GM21390 (cell line): Measurements from ENCODE around the gene TMEM178A.

Experiments
- ATAC-seq: cut with Tn5 transposase; IDR thresholded peaks from one replicate; pipeline ENCODE4 v1.9.1; 2021; ENCODE audit not compliant: unreplicated experiment

TMEM178A gene

GRCh38 chr2:39708003-39708402 lies 42.3 kb downstream of the TMEM178A start:
- no peak for ATAC-seq

GRCh38 chr2:39710807-39711206 lies 45.1 kb downstream of the TMEM178A start:
- ATAC-seq: no peak

- no peak for ATAC-seq
Observed at GRCh38 chr2:39712953-39713352, 47.2 kb downstream of the TMEM178A start.

GRCh38 chr2:39715095-39715494 lies 49.4 kb downstream of the TMEM178A start:
- no peak for ATAC-seq

GRCh38 chr2:39715822-39716221 lies 50.1 kb downstream of the TMEM178A start:
- ATAC-seq: no peak

GRCh38 chr2:39717067-39717466 lies 51.4 kb downstream of the TMEM178A start:
- no peak for ATAC-seq

- ATAC-seq: no peak
Observed at GRCh38 chr2:39718483-39718882, 52.8 kb downstream of the TMEM178A start.

- ATAC-seq: no peak
Observed at GRCh38 chr2:39719317-39719716, 53.6 kb downstream of the TMEM178A start.

- ATAC-seq: no peak
Observed at GRCh38 chr2:39720970-39721369, 55.3 kb downstream of the TMEM178A start.

- no peak for ATAC-seq
Observed at GRCh38 chr2:39723497-39723896, 57.8 kb downstream of the TMEM178A start.

GRCh38 chr2:39723946-39724827 lies 58.5 kb downstream of the TMEM178A start:
- ATAC-seq: no peak

GRCh38 chr2:39724828-39725144 lies 59.1 kb downstream of the TMEM178A start:
- ATAC-seq: no peak

GRCh38 chr2:39725401-39725800 lies 59.7 kb downstream of the TMEM178A start:
- ATAC-seq: no peak

- peak; percentile 44 for ATAC-seq
Observed at GRCh38 chr2:39728085-39728484, 62.4 kb downstream of the TMEM178A start.

- ATAC-seq: peak; percentile 53
Observed at GRCh38 chr2:39728941-39729351, 63.2 kb downstream of the TMEM178A start.

- ATAC-seq: no peak
Observed at GRCh38 chr2:39730276-39730675, 64.6 kb downstream of the TMEM178A start.

GRCh38 chr2:39730685-39731302 lies 65.1 kb downstream of the TMEM178A start:
- no peak for ATAC-seq

- no peak for ATAC-seq
Observed at GRCh38 chr2:39731546-39731945, 65.8 kb downstream of the TMEM178A start.

- no peak for ATAC-seq
Observed at GRCh38 chr2:39732482-39732881, 66.8 kb downstream of the TMEM178A start.

- ATAC-seq: no peak
Observed at GRCh38 chr2:39733070-39733674, 67.5 kb downstream of the TMEM178A start.

- ATAC-seq: no peak
Observed at GRCh38 chr2:39734445-39734844, 68.7 kb downstream of the TMEM178A start.

- ATAC-seq: no peak
Observed at GRCh38 chr2:39735648-39736047, 69.9 kb downstream of the TMEM178A start.
